ENCODE data around the gene USP22.

USP22 gene

DNA sequence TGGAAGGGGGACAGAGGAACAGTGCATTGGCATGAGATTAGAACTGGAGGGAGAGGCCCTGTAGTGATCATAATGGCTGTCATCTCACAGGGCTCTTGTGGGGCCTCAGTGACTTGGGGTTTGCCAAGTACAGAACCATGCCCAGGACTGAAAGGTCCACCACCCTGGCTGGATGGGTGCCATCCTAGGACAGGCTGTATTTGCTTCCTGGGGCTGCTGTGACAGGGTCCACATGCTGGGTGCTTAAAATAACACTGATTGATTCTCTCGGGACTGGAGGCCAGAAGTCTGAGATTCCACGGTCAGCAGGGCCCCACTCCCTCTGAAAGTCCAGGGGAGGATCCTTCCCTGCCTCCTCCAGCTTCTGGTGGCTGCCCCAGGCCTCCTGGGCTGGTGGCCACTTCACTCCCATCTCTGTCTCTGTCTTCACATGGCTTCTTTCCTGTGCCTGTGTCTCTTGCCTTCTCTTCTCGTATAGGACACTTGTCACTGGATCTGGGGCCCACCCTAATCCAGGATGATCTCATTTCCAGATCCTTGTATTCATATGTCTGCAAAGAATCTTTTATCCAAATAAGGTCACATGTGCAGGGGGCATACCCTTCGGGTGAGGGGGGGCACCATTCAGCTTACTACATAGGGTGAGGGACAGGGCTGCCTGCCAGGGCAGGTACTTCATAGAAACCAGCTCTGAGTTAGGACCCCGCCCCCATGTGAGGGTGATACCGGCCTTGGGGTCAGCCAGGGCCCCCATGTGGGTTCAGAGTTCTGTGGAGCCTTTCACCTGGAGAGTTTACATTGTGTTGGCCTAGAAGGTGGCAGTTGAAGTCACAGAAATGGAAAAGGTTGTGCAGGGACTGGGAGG, 52.6 kb downstream of the USP22 start:
- Histone ChIP-seq H3K27ac (ENCODE audit: low read depth, low read length) (no peak overlapping the region), H3K36me3 (ENCODE audit: control insufficient read depth in 1 of 2, insufficient read depth in 2 of 2, low read length in 2 of 2) (no peaks in the 10 kb centered on the region), H3K4ac (ENCODE audit: low read depth, low read length) (no peak overlapping the region), H4K91ac (ENCODE audit: low read depth, low read length) (no peak overlapping the region), H3K79me2 (ENCODE audit: control insufficient read depth, insufficient read depth, low read length, poor library complexity) (peaks cover 2% of the 10 kb centered on the region), H3K79me1 (ENCODE audit: low read length) (peaks cover 5% of the 10 kb centered on the region), H3K18ac (ENCODE audit: low read length) (no peak overlapping the region), H3K4me2 (ENCODE audit: low read length) (no peak overlapping the region), H3K4me1 (ENCODE audit: control insufficient read depth in 1 of 2, insufficient read depth in 2 of 2, low read length in 2 of 2) (peaks cover 5% of the 10 kb centered on the region in 2 experiments), H2BK5ac (ENCODE audit: low read depth, low read length, poor library complexity) (no peak overlapping the region), H3K4me3 (ENCODE audit: low read depth, low read length) (no peak overlapping the region), H2BK12ac (ENCODE audit: low read length) (no peak overlapping the region), H3K9ac (ENCODE audit: low read length) (no peak overlapping the region), H4K12ac (ENCODE audit: low read depth, low read length) (no peak overlapping the region), H2BK120ac (ENCODE audit: insufficient read depth, low read length, poor library complexity) (no peak overlapping the region), H2AFZ (ENCODE audit: insufficient read depth, low read length, poor library complexity) (no peak overlapping the region), H3K23ac (ENCODE audit: low read length) (no peak overlapping the region), H3K9me3 (ENCODE audit: insufficient read depth, low read depth, low read length) (peaks cover 2% of the 10 kb centered on the region), H2AK5ac (ENCODE audit: low read length) (no peak overlapping the region), H4K8ac (ENCODE audit: low read depth, low read length) (no peak overlapping the region), H3K27me3 (ENCODE audit: insufficient read depth, low read length) (no peaks in the 10 kb centered on the region), H3K14ac (ENCODE audit: low read length) (no peak overlapping the region)
- no peak for DNase-seq
- WGBS (ENCODE audit: extremely low coverage, insufficient coverage, insufficient read length): no CpG with 5 or more reads among the region's 6 CpGs

DNA sequence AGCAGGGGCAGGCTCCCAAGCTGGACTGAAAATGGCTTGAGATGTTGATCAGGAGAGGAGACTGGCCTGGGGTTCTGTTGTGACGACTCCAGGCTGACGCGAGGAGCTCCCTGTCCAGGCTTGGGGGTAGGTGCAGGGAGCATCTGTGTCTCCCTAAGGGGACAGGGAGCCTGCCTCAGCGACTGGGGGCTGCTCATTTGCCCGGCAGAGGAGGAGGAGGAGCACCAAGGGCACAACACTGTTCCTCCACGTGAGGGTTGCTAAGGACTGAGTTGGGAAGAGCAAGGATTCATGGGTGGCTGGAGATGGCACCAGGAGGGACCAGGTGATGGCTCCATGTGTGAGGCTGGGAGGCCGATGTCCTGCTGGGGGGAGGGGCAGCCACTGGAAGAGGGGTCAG, 53.3 kb downstream of the USP22 start:
- H4K91ac ChIP-seq (ENCODE audit: low read depth, low read length): no peak overlapping the region
- H3K4me2 ChIP-seq (ENCODE audit: low read length): no peak overlapping the region
- no peak overlapping the region for H3K4ac ChIP-seq (ENCODE audit: low read depth, low read length)
- H2AFZ ChIP-seq (ENCODE audit: insufficient read depth, low read length, poor library complexity): no peak overlapping the region
- H4K12ac ChIP-seq (ENCODE audit: low read depth, low read length): no peak overlapping the region
- H3K4me1 ChIP-seq (ENCODE audit: control insufficient read depth in 1 of 2, insufficient read depth in 2 of 2, low read length in 2 of 2): peaks cover 5% of the 10 kb centered on the region in 2 experiments
- H3K36me3 ChIP-seq (ENCODE audit: control insufficient read depth in 1 of 2, insufficient read depth in 2 of 2, low read length in 2 of 2): no peaks in the 10 kb centered on the region
- DNase-seq: no peak
- H2BK12ac ChIP-seq (ENCODE audit: low read length): no peak overlapping the region
- H2AK5ac ChIP-seq (ENCODE audit: low read length): no peak overlapping the region
- no peak overlapping the region for H4K8ac ChIP-seq (ENCODE audit: low read depth, low read length)
- H3K27me3 ChIP-seq (ENCODE audit: insufficient read depth, low read length): no peaks in the 10 kb centered on the region
- peaks cover 5% of the 10 kb centered on the region for H3K79me1 ChIP-seq (ENCODE audit: low read length)
- peaks cover 2% of the 10 kb centered on the region for H3K9me3 ChIP-seq (ENCODE audit: insufficient read depth, low read depth, low read length)
- H3K27ac ChIP-seq (ENCODE audit: low read depth, low read length): no peak overlapping the region
- no peak overlapping the region for H3K18ac ChIP-seq (ENCODE audit: low read length)
- no peak overlapping the region for H3K23ac ChIP-seq (ENCODE audit: low read length)
- no peak overlapping the region for H3K14ac ChIP-seq (ENCODE audit: low read length)
- no peak overlapping the region for H3K4me3 ChIP-seq (ENCODE audit: low read depth, low read length)
- no peak overlapping the region for H2BK5ac ChIP-seq (ENCODE audit: low read depth, low read length, poor library complexity)
- H3K9ac ChIP-seq (ENCODE audit: low read length): no peak overlapping the region
- peaks cover 2% of the 10 kb centered on the region for H3K79me2 ChIP-seq (ENCODE audit: control insufficient read depth, insufficient read depth, low read length, poor library complexity)
- no CpG with 5 or more reads among the region's 7 CpGs for WGBS (ENCODE audit: extremely low coverage, insufficient coverage, insufficient read length)
- H2BK120ac ChIP-seq (ENCODE audit: insufficient read depth, low read length, poor library complexity): no peak overlapping the region

DNA sequence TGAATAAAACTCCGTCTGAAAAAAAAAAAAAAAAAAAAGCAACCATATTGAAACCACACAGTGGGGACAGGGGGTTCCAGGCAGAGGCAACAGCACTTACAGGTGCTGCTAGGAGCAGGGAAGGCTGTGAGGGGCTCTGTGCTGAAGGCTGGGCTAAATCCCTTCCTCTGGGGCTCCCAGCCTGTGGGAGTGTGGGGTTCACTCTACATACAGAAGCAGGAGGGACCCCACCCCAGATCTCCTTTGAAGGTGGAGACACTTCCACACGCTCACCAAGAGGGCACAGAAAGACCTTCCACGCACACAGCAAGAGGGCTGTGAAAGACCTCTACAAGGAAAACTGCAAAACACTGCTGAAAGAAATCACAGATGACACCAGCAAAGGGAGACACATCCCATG, 53.9 kb downstream of the USP22 start:
- H2BK5ac ChIP-seq (ENCODE audit: low read depth, low read length, poor library complexity): no peak overlapping the region
- no peak overlapping the region for H2BK120ac ChIP-seq (ENCODE audit: insufficient read depth, low read length, poor library complexity)
- no peak overlapping the region for H2AK5ac ChIP-seq (ENCODE audit: low read length)
- no peak overlapping the region for H3K23ac ChIP-seq (ENCODE audit: low read length)
- H3K79me2 ChIP-seq (ENCODE audit: control insufficient read depth, insufficient read depth, low read length, poor library complexity): peaks cover 2% of the 10 kb centered on the region
- H3K27ac ChIP-seq (ENCODE audit: low read depth, low read length): no peak overlapping the region
- H3K36me3 ChIP-seq (ENCODE audit: control insufficient read depth in 1 of 2, insufficient read depth in 2 of 2, low read length in 2 of 2): no peaks in the 10 kb centered on the region
- peaks cover 5% of the 10 kb centered on the region in 2 experiments for H3K4me1 ChIP-seq (ENCODE audit: control insufficient read depth in 1 of 2, insufficient read depth in 2 of 2, low read length in 2 of 2)
- H2AFZ ChIP-seq (ENCODE audit: insufficient read depth, low read length, poor library complexity): no peak overlapping the region
- no peak for DNase-seq
- no peak overlapping the region for H3K4me3 ChIP-seq (ENCODE audit: low read depth, low read length)
- H3K4me2 ChIP-seq (ENCODE audit: low read length): no peak overlapping the region
- H3K9ac ChIP-seq (ENCODE audit: low read length): no peak overlapping the region
- no peaks in the 10 kb centered on the region for H3K27me3 ChIP-seq (ENCODE audit: insufficient read depth, low read length)
- peaks cover 2% of the 10 kb centered on the region for H3K9me3 ChIP-seq (ENCODE audit: insufficient read depth, low read depth, low read length)
- H4K12ac ChIP-seq (ENCODE audit: low read depth, low read length): no peak overlapping the region
- H2BK12ac ChIP-seq (ENCODE audit: low read length): no peak overlapping the region
- no peak overlapping the region for H4K91ac ChIP-seq (ENCODE audit: low read depth, low read length)
- no peak overlapping the region for H4K8ac ChIP-seq (ENCODE audit: low read depth, low read length)
- no CpG with 5 or more reads among the region's 3 CpGs for WGBS (ENCODE audit: extremely low coverage, insufficient coverage, insufficient read length)
- peaks cover 5% of the 10 kb centered on the region for H3K79me1 ChIP-seq (ENCODE audit: low read length)
- H3K18ac ChIP-seq (ENCODE audit: low read length): no peak overlapping the region
- no peak overlapping the region for H3K4ac ChIP-seq (ENCODE audit: low read depth, low read length)
- no peak overlapping the region for H3K14ac ChIP-seq (ENCODE audit: low read length)

DNA sequence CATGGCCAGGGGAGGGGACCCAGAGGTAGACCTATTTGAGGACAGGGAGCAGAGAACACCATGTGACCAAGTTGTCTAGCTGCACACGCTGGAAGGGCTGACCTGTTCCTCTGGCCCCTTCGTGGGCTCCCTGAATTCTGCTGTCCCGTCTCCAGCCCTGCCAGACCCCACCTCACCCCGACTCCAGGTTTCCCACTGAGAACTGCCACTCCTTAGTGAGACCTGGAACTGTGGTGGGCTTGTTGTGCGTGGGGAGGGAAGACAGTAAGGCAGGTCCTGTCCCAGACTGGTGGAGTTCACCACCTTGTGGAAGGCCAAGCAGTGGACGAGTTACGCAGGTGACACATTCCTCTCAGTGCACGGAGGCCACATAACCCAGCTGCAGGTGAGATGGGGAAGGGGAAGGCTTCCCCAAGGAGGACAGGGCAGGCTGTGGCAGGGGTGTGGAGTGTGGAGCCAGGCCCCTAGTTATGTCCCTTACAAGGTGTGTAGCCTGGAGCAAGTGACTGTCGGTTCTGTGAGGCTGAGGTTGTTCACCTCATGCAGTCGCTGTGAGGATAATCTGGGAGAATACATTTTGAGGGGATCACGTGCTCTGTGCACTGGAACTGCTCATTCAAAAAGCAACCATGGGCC, 54.7 kb downstream of the USP22 start:
- Histone ChIP-seq H3K4me2 (ENCODE audit: low read length) (no peak overlapping the region), H3K23ac (ENCODE audit: low read length) (no peak overlapping the region), H3K4me3 (ENCODE audit: low read depth, low read length) (no peak overlapping the region), H3K4ac (ENCODE audit: low read depth, low read length) (no peak overlapping the region), H2AFZ (ENCODE audit: insufficient read depth, low read length, poor library complexity) (no peak overlapping the region), H3K18ac (ENCODE audit: low read length) (no peak overlapping the region), H4K91ac (ENCODE audit: low read depth, low read length) (no peak overlapping the region), H3K27me3 (ENCODE audit: insufficient read depth, low read length) (no peaks in the 10 kb centered on the region), H2BK5ac (ENCODE audit: low read depth, low read length, poor library complexity) (no peak overlapping the region), H4K12ac (ENCODE audit: low read depth, low read length) (no peak overlapping the region), H3K27ac (ENCODE audit: low read depth, low read length) (no peak overlapping the region), H3K9ac (ENCODE audit: low read length) (no peak overlapping the region), H3K79me2 (ENCODE audit: control insufficient read depth, insufficient read depth, low read length, poor library complexity) (no peaks in the 10 kb centered on the region), H3K79me1 (ENCODE audit: low read length) (peaks cover 1% of the 10 kb centered on the region), H3K9me3 (ENCODE audit: insufficient read depth, low read depth, low read length) (peaks cover 2% of the 10 kb centered on the region), H3K36me3 (ENCODE audit: control insufficient read depth in 1 of 2, insufficient read depth in 2 of 2, low read length in 2 of 2) (no peaks in the 10 kb centered on the region), H2AK5ac (ENCODE audit: low read length) (no peak overlapping the region), H2BK120ac (ENCODE audit: insufficient read depth, low read length, poor library complexity) (no peak overlapping the region), H4K8ac (ENCODE audit: low read depth, low read length) (no peak overlapping the region), H3K14ac (ENCODE audit: low read length) (no peak overlapping the region), H2BK12ac (ENCODE audit: low read length) (no peak overlapping the region), H3K4me1 (ENCODE audit: control insufficient read depth in 1 of 2, insufficient read depth in 2 of 2, low read length in 2 of 2) (peaks cover 1% of the 10 kb centered on the region in 2 experiments)
- no peak for DNase-seq
- no CpG with 5 or more reads among the region's 11 CpGs for WGBS (ENCODE audit: extremely low coverage, insufficient coverage, insufficient read length)
